ENCODE results near the gene ACOX3.

Gene ACOX3

DNA sequence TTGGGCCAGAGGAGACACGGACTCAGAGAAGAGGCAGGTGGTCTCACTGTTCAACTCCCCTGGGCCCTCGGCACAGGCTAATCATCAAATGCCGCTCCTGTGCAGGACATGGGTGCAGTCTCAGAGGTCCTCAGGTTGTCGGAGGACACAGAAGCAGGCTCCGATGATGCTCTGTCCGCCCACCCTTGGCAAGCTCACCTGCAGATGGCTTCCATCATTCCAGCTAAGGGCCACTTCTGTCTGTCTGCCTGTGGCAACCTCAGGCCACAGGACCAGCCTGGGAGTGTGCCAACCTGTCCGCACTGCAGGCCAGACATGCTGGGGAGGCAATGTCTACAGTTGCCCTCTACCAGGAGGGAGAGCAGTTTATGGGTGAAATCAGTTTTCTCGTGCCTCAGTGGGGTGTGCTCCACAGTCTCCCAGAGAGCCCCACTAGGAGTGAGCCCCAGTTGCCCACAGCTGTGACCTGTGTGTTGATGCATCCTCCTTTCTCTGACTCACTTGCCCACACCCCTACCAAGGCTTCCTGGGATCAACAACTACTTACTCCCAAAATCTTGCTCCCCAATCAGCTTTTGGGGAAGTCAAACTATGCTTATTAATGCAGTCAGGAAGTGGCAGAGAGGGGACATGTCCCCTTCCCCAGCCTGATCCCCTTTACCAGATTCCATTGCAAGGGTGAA is 115.1 kb downstream of the ACOX3 start:
- Histone ChIP-seq H3K4me1 (ENCODE audit: insufficient read depth, low read length, poor library complexity, severe bottlenecking) (no peaks in the 10 kb centered on the region), H3K9me3 (ENCODE audit: insufficient read depth, low read depth, low read length) (no peaks in the 10 kb centered on the region; the same call in 1 of the 2 replicates), H4K20me1 (ENCODE audit: insufficient read depth, low read length, poor library complexity, severe bottlenecking) (no peaks in the 10 kb centered on the region), H3K4me2 (ENCODE audit: low read depth, low read length, poor library complexity, severe bottlenecking) (no peak overlapping the region), H3K27me3 (ENCODE audit: insufficient read depth, low read length, poor library complexity, severe bottlenecking) (no peaks in the 10 kb centered on the region), H3K79me2 (ENCODE audit: insufficient read depth, low read length) (no peaks in the 10 kb centered on the region), H3K4me3 (ENCODE audit: low read length, poor library complexity, severe bottlenecking) (no peak overlapping the region), H3K9me2 (replicated peaks; ENCODE audit: low read depth, low read length) (no peaks in the 10 kb centered on the region), H2AFZ (ENCODE audit: low read length) (no peak overlapping the region), H3F3A (ENCODE audit: low read depth) (no peaks in the 10 kb centered on the region), H3K36me3 (ENCODE audit: insufficient read depth, low read length) (no peaks in the 10 kb centered on the region), H3K9ac (ENCODE audit: low read depth, low read length, poor library complexity, severe bottlenecking) (no peak overlapping the region)
- TF ChIP-seq EZH2phosphoT487 (IDR thresholded peaks at IDR 0.05; ENCODE audit: borderline replicate concordance) = no peak
- TF ChIP-seq, protein P1, sequence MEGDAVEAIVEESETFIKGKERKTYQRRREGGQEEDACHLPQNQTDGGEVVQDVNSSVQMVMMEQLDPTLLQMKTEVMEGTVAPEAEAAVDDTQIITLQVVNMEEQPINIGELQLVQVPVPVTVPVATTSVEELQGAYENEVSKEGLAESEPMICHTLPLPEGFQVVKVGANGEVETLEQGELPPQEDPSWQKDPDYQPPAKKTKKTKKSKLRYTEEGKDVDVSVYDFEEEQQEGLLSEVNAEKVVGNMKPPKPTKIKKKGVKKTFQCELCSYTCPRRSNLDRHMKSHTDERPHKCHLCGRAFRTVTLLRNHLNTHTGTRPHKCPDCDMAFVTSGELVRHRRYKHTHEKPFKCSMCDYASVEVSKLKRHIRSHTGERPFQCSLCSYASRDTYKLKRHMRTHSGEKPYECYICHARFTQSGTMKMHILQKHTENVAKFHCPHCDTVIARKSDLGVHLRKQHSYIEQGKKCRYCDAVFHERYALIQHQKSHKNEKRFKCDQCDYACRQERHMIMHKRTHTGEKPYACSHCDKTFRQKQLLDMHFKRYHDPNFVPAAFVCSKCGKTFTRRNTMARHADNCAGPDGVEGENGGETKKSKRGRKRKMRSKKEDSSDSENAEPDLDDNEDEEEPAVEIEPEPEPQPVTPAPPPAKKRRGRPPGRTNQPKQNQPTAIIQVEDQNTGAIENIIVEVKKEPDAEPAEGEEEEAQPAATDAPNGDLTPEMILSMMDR (conservative IDR thresholded peaks at IDR 0.05; ENCODE audit: low read length) = no peak

DNA sequence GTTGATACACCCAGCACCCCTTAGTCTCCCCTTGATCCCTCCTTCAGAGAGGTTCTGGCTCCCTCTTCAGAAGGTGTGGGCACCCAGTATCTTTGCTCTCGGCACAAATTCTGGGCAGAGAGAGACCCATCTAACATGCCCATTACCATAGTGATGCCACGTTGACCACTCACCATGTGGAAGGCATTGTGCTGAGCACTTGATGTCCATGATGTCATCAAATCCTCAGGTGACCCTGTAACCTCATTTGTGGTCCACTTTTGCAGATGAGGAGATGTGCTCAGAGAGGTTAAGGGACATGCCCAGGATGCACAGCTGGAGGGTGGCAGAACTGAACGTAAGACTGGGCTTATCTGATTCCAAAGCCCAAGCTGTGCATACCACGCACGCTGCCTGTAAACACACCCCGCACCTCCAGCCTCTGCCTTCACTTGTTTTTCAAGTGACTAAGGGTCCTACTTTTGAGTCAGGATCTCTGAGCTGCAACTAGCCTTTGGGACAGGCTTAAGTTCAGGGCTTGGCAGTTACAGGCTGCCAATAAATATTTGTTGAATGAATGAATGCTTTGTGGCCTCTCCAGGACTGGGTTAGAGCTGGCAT is 115.8 kb downstream of the ACOX3 start:
- Histone ChIP-seq H2AFZ (ENCODE audit: low read length) (no peak overlapping the region), H3F3A (ENCODE audit: low read depth) (no peaks in the 10 kb centered on the region), H3K9ac (ENCODE audit: low read depth, low read length, poor library complexity, severe bottlenecking) (no peak overlapping the region), H3K9me2 (replicated peaks; ENCODE audit: low read depth, low read length) (no peaks in the 10 kb centered on the region), H3K4me2 (ENCODE audit: low read depth, low read length, poor library complexity, severe bottlenecking) (no peak overlapping the region), H3K36me3 (ENCODE audit: insufficient read depth, low read length) (no peaks in the 10 kb centered on the region), H3K9me3 (ENCODE audit: insufficient read depth, low read depth, low read length) (no peaks in the 10 kb centered on the region; the same call in 1 of the 2 replicates), H3K79me2 (ENCODE audit: insufficient read depth, low read length) (no peaks in the 10 kb centered on the region), H3K4me3 (ENCODE audit: low read length, poor library complexity, severe bottlenecking) (no peak overlapping the region), H3K4me1 (ENCODE audit: insufficient read depth, low read length, poor library complexity, severe bottlenecking) (no peaks in the 10 kb centered on the region), H4K20me1 (ENCODE audit: insufficient read depth, low read length, poor library complexity, severe bottlenecking) (no peaks in the 10 kb centered on the region), H3K27me3 (ENCODE audit: insufficient read depth, low read length, poor library complexity, severe bottlenecking) (no peaks in the 10 kb centered on the region)
- TF ChIP-seq EZH2phosphoT487 (IDR thresholded peaks at IDR 0.05; ENCODE audit: borderline replicate concordance) = no peak
- TF ChIP-seq, protein P1 (conservative IDR thresholded peaks at IDR 0.05; ENCODE audit: low read length) = no peak

DNA sequence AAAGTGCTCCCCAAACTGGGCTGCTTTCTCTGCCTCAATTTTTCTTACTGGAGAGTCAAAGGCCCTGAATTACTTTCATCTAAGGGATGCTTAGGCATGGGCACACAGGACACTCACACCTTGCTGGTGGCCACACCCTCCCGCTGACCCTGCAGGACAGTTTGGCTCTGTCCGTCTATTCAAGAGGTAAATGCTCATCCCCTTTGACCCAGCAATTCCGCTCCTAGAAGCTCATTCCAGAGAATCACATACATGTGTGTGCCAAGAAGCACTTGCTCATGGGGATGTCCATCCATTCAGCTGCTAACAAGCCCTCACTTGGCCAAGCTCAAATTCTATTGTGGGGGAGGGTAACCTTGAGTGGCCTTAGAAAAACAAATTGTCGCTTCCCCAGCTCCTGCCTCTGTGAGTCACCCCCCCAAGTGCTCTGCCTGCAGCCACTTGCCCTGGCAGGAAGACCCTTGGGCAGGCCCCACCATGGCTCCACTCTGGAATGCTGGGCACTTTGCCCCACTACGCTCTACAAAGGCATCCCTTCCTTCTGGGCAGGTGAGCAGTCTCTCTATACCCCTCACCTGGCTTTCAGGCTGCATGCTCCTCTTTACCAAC is 116.5 kb downstream of the ACOX3 start:
- no peak overlapping the region for H3K4me3 ChIP-seq (ENCODE audit: low read length, poor library complexity, severe bottlenecking)
- H3K9me2 ChIP-seq (replicated peaks; ENCODE audit: low read depth, low read length) = no peaks in the 10 kb centered on the region
- H3K27me3 ChIP-seq (ENCODE audit: insufficient read depth, low read length, poor library complexity, severe bottlenecking) = no peaks in the 10 kb centered on the region
- H3K4me2 ChIP-seq (ENCODE audit: low read depth, low read length, poor library complexity, severe bottlenecking) = no peak overlapping the region
- H4K20me1 ChIP-seq (ENCODE audit: insufficient read depth, low read length, poor library complexity, severe bottlenecking) = no peaks in the 10 kb centered on the region
- no peak overlapping the region for H3K9ac ChIP-seq (ENCODE audit: low read depth, low read length, poor library complexity, severe bottlenecking)
- TF ChIP-seq EZH2phosphoT487 (IDR thresholded peaks at IDR 0.05; ENCODE audit: borderline replicate concordance) = no peak
- TF ChIP-seq, protein P1 (conservative IDR thresholded peaks at IDR 0.05; ENCODE audit: low read length) = no peak
- no peaks in the 10 kb centered on the region for H3K79me2 ChIP-seq (ENCODE audit: insufficient read depth, low read length)
- no peak overlapping the region for H2AFZ ChIP-seq (ENCODE audit: low read length)
- no peaks in the 10 kb centered on the region for H3K4me1 ChIP-seq (ENCODE audit: insufficient read depth, low read length, poor library complexity, severe bottlenecking)
- no peaks in the 10 kb centered on the region for H3K36me3 ChIP-seq (ENCODE audit: insufficient read depth, low read length)
- H3K9me3 ChIP-seq (ENCODE audit: insufficient read depth, low read depth, low read length) = no peaks in the 10 kb centered on the region; the same call in 1 of the 2 replicates
- H3F3A ChIP-seq (ENCODE audit: low read depth) = no peaks in the 10 kb centered on the region
